HG03354 (cell line): Measurements from ENCODE around the gene AK8.

ENCODE experiments used
- ATAC-seq: cut with Tn5 transposase; IDR thresholded peaks from one replicate; pipeline ENCODE4 v1.9.1; 2021; ENCODE audit warnings: mild to moderate bottlenecking; ENCODE audit not compliant: unreplicated experiment, poor library complexity, severe bottlenecking

The AK8 gene

GRCh38 chr9:132754236-132754635 is 123.8 kb downstream of the AK8 start:
- ATAC-seq: no peak

- no peak for ATAC-seq
Observed at GRCh38 chr9:132753593-132753880, 124.5 kb downstream of the AK8 start.

GRCh38 chr9:132752877-132753592 is 125.0 kb downstream of the AK8 start:
- no peak for ATAC-seq

GRCh38 chr9:132750668-132751067 is 127.4 kb downstream of the AK8 start:
- no peak for ATAC-seq

GRCh38 chr9:132749306-132749705 is 128.8 kb downstream of the AK8 start:
- no peak for ATAC-seq

GRCh38 chr9:132748450-132748849 is 129.6 kb downstream of the AK8 start:
- ATAC-seq: no peak

- no peak for ATAC-seq
Observed at GRCh38 chr9:132745756-132746709, 132.1 kb downstream of the AK8 start.

GRCh38 chr9:132744881-132745755 is 133.0 kb downstream of the AK8 start:
- no peak for ATAC-seq

GRCh38 chr9:132743931-132744479 is 134.1 kb downstream of the AK8 start:
- ATAC-seq: no peak

- ATAC-seq: no peak
Observed at GRCh38 chr9:132742821-132743311, 135.2 kb downstream of the AK8 start.

- no peak for ATAC-seq
Observed at GRCh38 chr9:132740526-132741309, 137.4 kb downstream of the AK8 start.

GRCh38 chr9:132739710-132740310 is 138.3 kb downstream of the AK8 start:
- no peak for ATAC-seq

- no peak for ATAC-seq
Observed at GRCh38 chr9:132733260-132733815, 144.7 kb downstream of the AK8 start.

GRCh38 chr9:132732326-132733259 is 145.5 kb downstream of the AK8 start:
- ATAC-seq: no peak

GRCh38 chr9:132731230-132731629 is 146.9 kb downstream of the AK8 start:
- ATAC-seq: no peak

- ATAC-seq: no peak
Observed at GRCh38 chr9:132730054-132731033, 147.7 kb downstream of the AK8 start.
